PFSK-1 (cell line): ENCODE data around the gene FGFR2.

Experiments used
- REST ChIP-seq, 2 experiments: IDR thresholded peaks; 2 replicates each; pipeline versions ENCODE4 v1.6.1 to v1.8.0; 2011 to 2012; ENCODE audit warnings: low read depth in 2 of 2, low read length in 2 of 2, control low read depth in 1 of 2, inconsistent platforms in 1 of 2, mild to moderate bottlenecking in 1 of 2, moderate library complexity in 1 of 2; ENCODE audit not compliant: insufficient read depth in 1 of 2
- TAF1 ChIP-seq: IDR thresholded peaks from 2 replicates; pipeline ENCODE4 v1.6.1; 2012; ENCODE audit warnings: low read length, control low read depth, borderline replicate concordance; ENCODE audit not compliant: insufficient read depth

- TF ChIP-seq REST (IDR thresholded peaks at IDR 0.05; ENCODE audit: insufficient read depth in 1 of 2, low read depth in 2 of 2, low read length in 2 of 2) = no peak
- no peak for TF ChIP-seq TAF1
These were observed 131.8 kb downstream of the FGFR2 start for GRCh38 chr10:121466424-121466823.
